ENCODE data around the gene EBF4. TPM values are rescaled to one million over a fixed set of nuclear protein-coding genes. Genes with fewer than 3 reads are reported as not detected.
A peak's percentile ranks its signal among the peaks of the same experiment; 100 is the strongest.

The EBF4 gene
- total RNA-seq, 1 donor from 2014 or later: 11.8 TPM

DNA sequence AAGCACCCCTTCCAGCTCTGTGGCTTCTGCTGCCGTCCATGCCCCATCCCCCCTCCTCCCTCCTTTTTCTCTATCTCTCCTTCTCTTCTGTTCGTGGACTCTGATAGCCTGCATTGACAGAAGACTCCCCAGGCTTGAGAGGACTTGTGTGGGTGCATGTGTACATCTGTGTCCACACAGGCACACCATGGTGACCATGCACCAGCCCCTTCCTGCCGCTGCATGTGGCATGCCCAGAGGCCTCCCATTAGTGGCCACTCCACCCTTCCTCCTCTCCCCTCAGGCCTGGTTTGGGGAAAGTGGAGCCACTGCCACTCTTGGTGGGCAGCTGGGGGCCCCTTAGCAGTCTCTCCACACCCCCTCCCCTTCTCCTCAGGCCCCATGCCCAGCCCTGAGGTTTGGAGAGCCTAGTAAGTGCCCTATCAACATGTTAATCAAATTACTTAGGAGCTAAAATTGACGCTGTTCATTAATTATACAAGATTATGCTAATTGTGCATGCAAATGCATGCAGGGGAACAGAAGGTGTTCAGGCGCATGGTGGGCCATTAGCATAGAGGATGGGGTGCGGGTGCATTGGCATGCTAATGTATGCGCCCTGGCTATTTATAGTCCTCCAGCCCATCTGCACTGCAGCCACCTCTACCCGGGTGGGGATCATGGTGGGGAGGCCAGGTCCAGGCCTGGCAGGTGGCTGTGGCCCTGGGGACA, 45.9 kb downstream of the EBF4 start:
- FAIRE-seq: no peak
- DNase-seq (ENCODE audit: low spot score in 2 of 2): no peak

DNA sequence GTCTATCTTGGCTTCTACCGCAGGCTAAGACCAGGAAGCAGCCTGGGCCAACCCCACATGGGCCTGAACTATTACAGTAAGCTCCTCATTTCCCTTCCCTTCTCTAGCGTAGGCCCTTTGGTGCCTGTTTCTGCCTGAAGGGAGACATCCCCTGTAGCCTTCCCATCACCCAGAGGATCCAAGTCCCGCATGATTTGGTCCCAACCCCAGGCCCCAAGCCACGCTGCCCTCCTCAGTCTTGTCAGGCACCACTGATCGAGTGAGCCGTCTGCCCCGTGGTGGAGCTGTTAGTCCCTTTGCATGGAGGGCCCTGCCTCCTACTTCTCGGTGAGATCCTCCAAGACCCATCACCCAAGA, 46.4 kb downstream of the EBF4 start:
- FAIRE-seq (no peak), DNase-seq (ENCODE audit: low spot score in 2 of 2) (no peak)

DNA sequence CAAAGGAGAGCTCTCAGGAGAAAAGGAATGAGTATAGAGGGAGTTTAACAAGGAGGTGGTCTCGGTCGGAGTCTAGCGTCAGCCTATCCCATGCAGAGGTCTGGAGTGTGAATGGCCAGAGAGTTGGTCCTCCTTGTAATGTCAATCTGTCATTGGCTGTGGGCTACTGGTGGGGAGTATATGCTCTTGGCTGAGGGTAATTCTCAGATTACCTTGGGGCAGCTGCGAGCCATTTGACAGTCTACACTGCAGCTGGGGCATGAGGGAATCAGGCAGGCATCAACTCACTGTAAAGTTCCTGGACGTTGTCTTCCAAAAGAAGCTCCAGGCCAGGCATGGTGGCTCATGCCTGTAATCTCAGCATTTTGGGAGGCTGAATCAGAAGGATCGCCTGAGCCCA, 48.1 kb downstream of the EBF4 start:
- DNase-seq (ENCODE audit: low spot score in 2 of 2): no peak
- FAIRE-seq: no peak

DNA sequence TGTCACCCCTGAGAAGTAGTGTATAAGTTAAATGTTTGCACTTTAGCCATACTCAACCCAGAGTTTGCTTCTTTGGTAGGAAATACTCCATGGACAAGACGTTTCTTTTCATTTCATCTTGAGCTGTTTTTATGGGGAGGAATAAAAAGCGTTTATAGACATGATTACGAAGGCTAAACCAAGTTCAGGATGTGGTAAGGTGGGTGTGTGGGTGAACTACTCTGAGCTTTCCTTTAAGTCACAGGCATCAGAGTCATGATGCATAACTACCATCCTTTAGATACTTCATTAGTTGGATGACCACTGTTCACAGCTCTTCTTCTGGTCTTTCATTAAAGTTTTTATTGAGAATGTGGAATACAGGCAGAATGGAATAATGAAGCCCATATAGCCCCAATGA, 48.9 kb downstream of the EBF4 start:
- FAIRE-seq: no peak

DNA sequence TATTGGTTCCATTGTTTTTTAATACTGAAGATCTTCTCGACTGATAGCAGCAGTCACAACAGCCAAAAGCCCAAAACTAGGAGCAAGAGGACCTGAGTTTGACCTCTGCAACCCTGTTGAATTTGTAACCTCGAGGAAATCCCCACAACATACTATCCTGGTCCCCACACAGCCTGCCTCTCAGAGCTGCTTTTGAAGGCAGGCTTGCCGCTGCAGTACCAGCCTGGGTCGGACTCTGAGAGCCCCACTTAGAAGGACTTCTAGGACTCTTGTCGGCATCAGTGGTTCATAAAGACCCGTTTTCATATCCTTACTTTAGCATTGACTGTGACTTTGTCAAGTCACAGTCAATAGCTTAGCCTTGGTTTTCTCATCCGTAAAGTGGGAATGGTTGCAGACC, 49.3 kb downstream of the EBF4 start:
- DNase-seq (ENCODE audit: low spot score in 2 of 2): no peak
- no peak for FAIRE-seq

More for the DNA sequence above, 48.9 kb downstream of the EBF4 start:
- no peak for DNase-seq (ENCODE audit: low spot score in 2 of 2)

DNA sequence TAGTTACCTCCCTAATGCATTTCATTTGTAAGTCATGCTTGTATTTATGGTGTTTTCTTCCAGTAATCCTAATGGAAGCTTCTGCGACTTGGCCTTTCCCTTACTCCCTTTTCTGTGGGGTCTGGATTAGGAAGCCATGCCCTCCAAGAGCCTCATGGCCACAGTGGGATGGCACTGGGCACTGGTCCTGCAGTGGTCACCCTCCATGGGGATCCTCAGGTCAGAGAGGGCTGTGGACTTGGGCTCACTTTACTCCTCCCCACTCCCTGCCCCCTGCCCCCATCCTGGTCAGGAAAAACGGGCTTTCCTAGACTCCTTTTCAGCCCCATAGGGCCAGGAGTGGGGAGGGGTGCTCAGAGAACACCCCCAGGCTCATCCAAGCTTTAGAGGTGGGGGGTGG, 49.9 kb downstream of the EBF4 start:
- FAIRE-seq (no peak), DNase-seq (ENCODE audit: low spot score in 2 of 2) (no peak)

DNA sequence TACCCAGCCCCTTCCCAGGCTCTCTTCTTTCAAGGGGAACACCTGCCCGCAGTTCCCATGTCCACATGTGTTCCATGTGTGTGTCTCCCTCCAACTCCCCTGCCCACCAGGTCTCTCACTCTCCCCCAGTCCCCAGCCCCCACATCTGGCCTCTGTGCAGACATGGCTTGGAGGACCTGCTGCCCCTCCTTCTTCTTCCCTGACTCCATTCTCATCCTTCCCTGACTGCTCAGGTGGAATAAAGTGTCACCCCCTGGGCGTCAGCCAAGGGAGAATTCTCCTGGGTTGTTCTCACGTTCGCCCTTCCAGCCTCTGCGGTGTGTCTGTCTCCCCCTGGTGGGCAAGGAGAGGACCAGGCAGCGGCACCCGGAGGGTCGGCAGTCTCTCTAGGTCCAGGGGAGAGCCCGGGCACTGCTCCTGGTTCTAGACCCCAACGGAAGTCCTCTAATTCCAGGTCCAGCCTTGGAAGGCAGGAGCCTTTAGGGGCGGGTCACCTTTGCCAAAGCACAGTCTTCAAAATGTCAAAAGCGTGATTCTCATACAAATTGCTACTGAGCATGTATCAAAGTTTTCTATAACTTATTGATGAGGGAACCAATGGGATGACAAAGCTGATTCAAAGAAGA, 50.5 kb downstream of the EBF4 start:
- DNase-seq (ENCODE audit: low spot score in 2 of 2): no peak
- no peak for FAIRE-seq

DNA sequence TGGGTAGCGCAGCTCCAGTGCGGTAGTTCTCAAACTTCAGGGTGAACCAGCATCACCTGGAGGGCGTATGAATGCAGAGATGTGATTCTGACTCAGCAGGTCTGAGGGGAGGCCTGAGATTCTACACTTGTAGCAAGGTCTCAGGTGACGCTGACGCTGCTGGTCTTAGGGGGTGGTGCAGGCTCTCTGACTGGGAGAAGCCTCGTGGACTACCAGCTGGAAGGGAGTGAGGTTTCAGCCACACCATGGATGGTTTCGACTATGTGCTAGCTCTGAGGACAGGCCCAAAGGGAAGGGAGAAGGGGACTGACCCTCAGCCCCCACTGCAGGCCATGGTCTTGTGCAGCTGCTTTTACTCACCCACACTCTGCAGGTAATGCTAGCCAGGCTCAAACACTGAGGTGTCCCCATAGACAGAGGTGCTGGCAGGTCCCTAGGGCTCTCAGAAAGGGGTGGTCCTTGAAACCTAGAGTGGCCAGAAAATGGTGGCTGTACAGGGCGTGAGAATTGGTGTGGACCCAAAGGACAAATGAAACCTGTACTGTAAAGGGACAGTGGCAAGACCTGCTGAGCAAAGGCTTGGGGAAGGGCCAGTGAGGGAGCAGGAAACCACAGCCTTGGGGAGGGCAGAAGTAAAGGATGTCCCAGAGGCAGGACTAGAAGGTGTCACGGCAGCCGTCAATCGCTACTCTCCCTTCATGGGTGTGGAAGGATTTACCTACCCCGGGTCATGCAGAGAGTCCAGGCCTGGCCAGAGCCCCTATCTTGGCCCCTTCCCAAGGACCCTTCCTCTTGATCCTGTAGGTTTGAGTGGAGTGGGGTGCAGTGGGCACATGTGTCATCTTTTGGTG, 52.7 kb downstream of the EBF4 start:
- no peak for FAIRE-seq
- no peak for DNase-seq (ENCODE audit: low spot score in 2 of 2)

DNA sequence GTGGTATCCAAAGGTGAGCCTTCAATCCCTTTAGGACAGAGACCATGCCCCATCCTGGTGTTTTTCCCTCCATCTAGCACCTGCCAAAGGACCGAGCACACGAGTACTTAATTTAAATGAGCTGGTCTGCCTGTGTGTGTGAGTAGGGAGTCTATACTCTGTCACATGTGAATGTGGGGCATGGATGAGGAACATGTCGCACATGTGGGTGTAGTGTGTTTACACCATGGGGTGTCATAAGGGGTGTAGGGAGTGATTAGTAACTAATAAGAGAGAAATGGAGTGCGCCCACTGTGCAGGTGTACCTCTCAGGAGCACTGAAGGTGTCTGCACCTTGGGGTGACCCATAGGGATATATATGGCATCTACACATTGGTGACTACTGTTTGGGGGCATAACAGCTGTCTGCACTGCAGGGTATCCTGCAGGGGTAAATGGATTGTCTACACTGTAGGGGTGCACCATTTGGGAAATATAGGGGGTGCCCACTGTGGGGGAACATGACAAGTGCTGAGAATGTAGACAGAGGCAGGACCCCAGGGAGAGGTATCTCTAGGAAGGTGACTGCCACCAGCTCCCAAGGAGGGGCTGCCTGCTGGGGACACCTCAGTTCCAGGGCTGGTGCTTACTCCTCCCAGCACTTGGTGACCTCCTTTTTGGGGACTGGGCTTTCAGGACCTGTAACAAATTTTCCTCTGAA, 53.5 kb downstream of the EBF4 start:
- FAIRE-seq (no peak), DNase-seq (ENCODE audit: low spot score in 2 of 2) (no peak)

DNA sequence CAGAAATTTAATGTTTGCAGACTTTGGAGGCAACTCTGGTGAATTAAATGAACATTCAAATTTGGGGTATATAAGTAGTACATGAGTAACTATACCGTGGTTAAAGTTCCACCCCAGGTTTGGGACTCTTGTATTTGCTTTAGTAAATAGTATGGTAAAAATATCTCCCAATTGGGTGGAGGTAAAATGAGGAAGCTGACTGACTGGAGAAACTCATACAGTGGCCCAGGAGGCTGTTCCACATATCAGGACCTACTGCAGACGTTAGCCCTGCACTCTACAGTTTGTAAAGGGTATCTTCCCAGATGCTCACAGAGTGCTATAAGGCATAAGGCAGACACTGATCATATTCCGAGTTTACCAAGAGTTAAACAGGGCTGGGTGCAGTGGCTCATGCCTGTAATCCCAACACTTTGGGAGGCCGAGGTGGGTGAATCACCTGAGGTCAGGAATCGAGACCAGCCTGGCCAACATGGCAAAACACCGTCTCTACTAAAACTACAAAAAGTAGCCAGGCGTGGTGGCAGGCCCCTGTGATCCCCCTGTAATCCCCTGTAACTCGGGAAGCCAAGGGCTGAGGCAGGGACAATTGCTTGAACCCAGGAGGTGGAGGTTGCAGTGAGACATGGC, 54.2 kb downstream of the EBF4 start:
- FAIRE-seq (no peak), DNase-seq (ENCODE audit: low spot score in 2 of 2) (no peak)

DNA sequence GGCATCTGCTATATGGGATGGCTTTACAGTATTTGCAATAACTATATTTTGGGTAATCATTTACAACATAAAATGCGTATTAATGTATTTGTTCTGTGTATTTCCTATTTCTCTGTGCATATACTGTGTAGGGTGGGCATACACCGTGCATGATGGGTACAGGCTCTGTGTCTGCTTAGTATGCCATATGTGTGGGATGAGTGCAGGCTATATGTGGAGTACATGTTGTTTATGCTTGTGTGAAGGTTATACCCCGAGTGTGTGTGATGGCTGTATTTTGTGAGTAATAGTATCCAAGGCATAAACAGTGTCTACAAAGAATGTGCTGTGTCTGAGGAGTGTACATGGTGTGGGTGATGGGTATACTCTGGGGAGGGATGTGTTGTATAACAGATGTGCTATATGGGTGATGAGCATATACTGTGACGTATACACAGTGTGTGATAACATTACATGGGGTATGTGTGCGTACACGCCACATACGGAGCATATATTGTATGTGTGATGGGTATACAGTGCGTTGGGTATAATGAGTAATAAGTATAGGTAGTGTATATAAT, 55.2 kb downstream of the EBF4 start:
- FAIRE-seq: no peak
- no peak for DNase-seq (ENCODE audit: low spot score in 2 of 2)

DNA sequence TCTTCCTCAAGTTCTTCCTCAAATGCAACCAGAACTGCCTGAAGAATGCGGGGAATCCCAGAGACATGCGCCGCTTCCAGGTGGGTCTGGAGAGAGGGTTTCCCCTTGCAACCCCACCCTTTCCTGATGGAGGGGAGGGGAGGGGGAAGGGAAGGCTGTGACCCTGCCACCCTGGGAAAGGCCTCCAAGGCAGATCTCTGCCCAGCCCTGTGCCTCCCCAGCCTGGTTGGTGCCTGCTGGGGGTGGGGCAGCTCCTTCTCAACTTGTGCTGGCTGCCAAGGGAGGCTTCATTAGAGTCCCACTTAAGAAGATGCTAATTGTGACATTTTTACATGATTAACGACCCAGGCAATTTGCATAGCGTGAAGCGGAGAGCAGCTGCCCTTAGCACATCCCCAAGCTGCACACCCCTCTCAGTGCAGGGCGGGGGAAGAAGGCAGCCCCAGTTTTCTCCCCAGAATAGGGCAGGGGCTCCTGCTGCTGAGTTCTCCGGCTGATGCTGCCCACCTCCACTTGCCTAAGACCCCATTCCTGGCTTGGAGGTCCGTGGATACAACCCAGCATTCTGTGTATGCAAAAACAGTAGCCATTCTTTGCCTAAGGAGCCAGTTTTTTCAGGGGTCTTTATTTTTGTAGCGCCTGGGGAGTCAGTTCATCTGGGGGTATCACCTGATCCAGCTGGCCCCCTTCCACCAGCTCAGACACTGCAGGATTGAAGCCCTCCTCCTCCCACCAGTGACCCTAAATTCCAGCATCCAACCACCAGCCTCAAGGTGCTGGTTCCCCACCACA, 56.2 kb downstream of the EBF4 start:
- DNase-seq (ENCODE audit: low spot score in 2 of 2): no peak
- no peak for FAIRE-seq

DNA sequence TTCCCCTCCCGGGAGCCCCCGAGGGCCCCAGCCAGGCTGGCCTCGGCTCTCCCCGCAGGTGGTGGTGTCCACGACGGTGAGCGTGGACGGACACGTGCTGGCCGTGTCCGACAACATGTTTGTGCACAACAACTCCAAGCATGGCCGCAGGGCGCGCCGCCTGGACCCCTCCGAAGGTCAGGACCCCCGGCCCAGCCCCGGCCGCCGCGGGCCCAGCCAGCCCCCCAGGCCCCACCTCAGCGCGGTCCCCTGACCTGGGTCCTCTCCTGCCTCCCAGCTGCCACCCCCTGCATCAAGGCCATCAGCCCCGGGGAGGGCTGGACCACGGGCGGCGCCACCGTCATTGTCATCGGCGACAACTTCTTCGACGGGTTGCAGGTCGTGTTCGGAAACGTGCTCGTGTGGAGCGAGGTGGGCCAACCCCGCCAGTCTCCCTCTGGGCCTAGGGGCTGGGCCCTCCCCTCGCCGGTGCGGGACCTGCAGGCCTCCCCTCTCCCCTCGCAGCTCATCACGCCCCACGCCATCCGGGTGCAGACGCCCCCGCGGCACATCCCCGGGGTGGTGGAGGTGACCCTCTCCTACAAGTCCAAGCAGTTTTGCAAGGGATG, 56.9 kb downstream of the EBF4 start:
- FAIRE-seq (no peak), DNase-seq (ENCODE audit: low spot score in 2 of 2) (no peak)

DNA sequence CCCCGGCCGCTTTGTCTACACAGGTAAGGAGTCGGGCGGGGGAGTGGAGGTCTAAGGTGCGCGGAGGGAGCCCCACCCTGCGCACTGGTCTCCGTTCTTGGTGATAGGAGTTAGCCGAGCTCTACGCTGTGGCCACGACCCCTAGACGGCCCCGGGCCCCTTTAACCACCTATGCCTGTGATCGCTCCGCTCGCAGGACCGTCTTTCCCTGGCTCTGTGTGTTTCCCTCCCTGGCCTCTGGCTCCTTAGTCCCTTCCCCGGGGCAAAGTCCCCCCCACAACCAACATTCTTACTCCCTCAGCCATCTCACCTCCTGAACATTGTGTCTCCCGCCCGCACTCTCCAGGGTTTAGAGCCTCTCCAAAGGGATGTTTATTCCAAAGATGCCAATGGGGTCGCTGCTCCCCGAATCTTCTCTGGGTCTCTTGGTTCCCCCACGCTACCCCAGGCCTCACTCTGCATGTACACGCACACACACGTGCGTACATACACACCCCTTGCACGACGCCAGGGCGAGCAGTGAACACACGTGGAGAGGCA, 57.4 kb downstream of the EBF4 start:
- FAIRE-seq (no peak), DNase-seq (ENCODE audit: low spot score in 2 of 2) (no peak)

DNA sequence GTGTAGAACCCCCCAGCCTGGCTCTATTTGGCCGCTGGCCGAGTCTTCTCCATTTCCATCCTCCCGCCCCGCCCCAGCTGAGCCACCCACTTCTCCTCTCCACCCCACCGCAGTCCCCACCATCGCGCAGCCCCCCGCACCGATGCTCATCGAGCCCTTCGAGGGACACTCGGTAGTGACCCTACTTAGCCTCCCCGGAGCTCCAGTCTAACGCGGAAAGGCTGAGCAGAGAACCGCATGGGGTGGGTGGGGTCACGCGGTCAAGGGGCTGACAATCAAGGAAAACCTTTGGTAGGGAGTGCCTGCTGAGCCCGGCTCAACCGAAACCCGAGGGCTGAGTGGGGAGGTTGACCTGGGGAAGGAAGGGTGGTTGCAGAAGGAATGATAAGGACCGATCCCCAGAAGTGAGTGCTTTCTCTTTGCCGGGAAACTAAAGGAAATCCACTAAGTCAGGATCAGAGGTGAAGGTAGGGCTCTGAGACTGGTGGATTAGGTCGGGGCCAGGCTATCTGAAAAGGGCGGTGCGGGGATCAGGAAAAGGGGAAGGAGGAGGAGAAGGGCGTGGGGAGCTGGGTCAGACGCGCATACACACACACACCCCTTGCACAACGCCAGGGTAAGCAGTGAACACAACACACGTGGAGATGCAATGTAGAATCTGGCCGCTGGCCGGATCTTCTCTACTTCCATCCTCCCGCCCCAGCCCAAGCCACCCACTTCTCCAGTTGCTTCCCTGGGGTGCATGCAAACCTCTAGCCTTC, 58.1 kb downstream of the EBF4 start:
- no peak for DNase-seq (ENCODE audit: low spot score in 2 of 2)
- no peak for FAIRE-seq

DNA sequence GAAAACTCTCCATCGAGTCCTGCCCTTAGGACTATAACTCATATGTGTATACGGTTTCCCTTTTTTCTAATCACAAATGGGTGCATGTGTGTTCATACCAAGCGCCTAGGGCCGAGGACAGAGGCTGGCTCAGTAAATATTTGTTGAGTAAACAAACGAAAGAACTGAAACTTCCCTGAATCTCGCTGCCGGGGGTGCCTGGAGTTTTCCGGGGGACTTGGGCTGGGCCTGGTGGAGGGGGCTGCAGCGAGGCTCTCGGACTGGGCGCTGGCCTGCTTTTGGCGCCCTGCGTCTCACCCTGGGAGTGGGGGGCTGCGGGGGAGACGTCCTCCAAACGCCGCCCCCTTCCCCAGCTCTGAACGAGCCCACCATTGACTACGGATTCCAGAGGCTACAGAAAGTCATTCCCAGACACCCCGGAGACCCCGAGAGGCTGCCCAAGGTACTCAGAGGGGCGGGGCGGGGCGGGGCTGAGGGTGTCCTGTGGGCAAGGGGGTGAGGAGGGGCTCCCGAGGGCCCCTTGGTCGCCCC, 58.8 kb downstream of the EBF4 start:
- FAIRE-seq: no peak
- DNase-seq (ENCODE audit: low spot score in 2 of 2): no peak

DNA sequence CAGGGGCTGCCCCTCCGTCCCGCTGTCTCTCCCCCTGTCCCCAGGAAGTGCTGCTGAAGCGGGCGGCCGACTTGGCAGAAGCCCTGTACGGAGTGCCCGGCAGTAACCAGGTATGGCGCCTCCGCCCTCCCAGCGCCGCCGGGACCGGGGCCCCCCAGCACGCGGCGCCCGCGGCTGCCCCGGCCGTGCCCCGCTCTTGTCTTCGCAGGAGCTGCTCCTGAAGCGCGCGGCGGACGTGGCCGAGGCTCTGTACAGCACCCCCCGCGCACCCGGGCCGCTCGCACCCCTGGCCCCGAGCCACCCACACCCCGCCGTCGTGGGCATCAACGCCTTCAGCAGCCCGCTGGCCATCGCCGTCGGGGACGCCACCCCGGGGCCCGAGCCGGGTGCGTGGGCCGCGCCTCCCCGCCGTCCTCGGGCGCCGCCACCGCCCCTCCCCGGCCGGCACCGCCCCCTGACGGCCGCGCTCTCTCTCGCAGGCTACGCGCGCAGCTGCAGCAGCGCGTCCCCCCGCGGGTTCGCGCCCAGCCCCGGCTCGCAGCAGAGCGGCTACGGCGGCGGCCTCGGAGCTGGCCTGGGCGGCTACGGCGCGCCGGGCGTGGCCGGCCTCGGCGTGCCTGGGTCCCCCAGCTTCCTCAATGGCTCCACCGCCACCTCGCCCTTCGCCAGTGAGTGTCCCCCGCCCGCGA, 59.4 kb downstream of the EBF4 start:
- DNase-seq (ENCODE audit: low spot score in 2 of 2) (peak in 1 of 2 donors; percentile 54), FAIRE-seq (no peak)

Data from frontal cortex (tissue), 4 donors.